BLaER1 (cell line): ENCODE data around the gene DEPDC5.
"Not testable (repeated sequence)": the region's sequence is repeated elsewhere in the genome, so short reads cannot be mapped to it uniquely, and the experiment has no call there.

Source experiments
- H3K27ac ChIP-seq: shearing (Covaris generic); formaldehyde crosslinking; 2 replicates; pipeline ENCODE4 v1.8.1; 2022
- H3K27me3 ChIP-seq: shearing (Covaris generic); formaldehyde crosslinking; 2 replicates; pipeline ENCODE4 v1.8.1; 2022
- H3K36me3 ChIP-seq: shearing (Covaris generic); formaldehyde crosslinking; 2 replicates; pipeline ENCODE4 v1.8.1; 2022
- H3K4me1 ChIP-seq: shearing (Covaris generic); formaldehyde crosslinking; 2 replicates; pipeline ENCODE4 v1.8.1; 2022
- H3K4me2 ChIP-seq: shearing (Covaris generic); formaldehyde crosslinking; 2 replicates; pipeline ENCODE4 v1.8.1; 2022
- H3K4me3 ChIP-seq: shearing (Covaris generic); formaldehyde crosslinking; 2 replicates; pipeline ENCODE4 v1.8.1; 2022
- H3K9ac ChIP-seq: shearing (Covaris generic); formaldehyde crosslinking; 2 replicates; pipeline ENCODE4 v1.8.1; 2022
- H3K9me3 ChIP-seq: shearing (Covaris generic); formaldehyde crosslinking; 2 replicates; pipeline ENCODE4 v1.8.1; 2022
- H4K20me1 ChIP-seq: shearing (Covaris generic); formaldehyde crosslinking; 2 replicates; pipeline ENCODE4 v1.8.1; 2022
- Cebpa-rat ChIP-seq: shearing (Covaris generic); IDR thresholded peaks from 2 replicates; pipeline ENCODE4 v1.8.1; 2022

The DEPDC5 gene

DNA sequence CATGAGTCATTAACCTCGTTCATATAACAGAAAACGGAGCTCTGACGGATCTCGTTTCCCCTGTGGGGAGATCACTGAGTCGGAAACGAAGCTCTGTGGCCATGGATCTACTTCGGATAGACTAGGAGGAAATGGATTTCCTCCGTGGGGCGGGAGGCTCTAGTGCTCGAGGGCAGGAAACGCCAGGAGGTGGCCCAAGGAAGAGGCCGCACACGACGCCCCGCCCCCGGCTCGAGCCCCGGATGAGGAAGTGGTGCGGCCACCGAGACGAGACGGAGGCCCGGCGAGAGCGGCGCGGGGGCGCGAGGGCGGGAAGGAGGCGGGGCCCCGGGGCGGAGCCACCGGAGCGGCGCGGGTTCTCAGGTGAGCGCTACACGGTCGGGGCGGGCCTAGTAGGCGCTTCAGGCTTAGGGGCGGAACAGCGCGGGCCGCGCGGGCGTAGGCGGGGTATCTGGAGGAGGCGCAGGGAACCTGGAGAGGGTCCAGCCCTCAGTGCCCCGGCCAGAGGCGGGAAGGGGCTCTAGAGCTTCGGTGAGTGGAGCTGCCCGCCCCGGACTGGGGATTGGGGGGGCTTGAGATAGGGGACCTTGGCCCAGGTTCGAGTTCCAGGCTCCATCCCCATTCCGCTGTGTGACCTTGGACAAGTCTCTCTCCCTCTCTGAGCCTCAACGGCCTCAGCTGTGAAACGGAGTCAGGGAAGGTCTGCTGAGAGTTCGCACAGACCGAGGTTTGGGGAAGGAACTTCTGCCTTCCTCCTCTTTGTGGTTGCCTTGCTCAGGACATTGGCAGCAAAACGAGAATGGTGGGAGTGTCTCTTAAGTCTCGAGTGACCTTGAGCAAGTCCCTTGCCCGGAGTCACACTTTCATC is at the start of gene DEPDC5:
Gene DEPDC5 (plus strand): TSS at position 386 of the 868 bp plus-strand sequence. CDS start 903 bp downstream, outside the sequence.
- Histone ChIP-seq H4K20me1 (no peaks in the 10 kb centered on the region; the same call in 1 of the 2 replicates), H3K4me2 (peak within 1 kb of the TSS; percentile 95), H3K9me3 (no peaks in the 10 kb centered on the region), H3K4me1 (peaks cover 47% of the 10 kb centered on the region), H3K9ac (peak within 1 kb of the TSS; percentile 88), H3K27ac (peak within 1 kb of the TSS; percentile 95), H3K36me3 (peaks cover 27% of the 10 kb centered on the region), H3K27me3 (no peaks in the 10 kb centered on the region), H3K4me3 (peak within 1 kb of the TSS; percentile 83)
- no peak for TF ChIP-seq Cebpa-rat

DNA sequence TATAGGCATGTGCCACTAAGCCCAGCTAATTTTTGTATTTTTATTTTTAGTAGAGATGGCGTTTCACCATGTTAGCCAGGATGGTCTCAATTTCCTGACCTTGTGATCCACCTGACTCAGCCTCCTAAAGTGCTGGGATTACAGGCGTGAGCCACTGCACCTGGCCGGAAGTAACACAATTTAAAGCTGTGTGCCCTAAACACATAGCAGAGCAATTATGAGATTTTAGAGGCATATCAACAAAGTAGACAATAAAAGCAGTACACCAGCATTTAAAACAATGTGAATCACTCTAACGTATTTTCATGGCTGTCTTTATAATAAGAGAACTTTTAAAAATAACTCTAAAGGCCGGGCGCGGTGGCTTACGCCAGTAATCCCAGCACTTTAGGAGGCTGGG is 46.3 kb upstream of the DEPDC5 start:
- Histone ChIP-seq H3K27ac (no peak overlapping the region), H3K4me1 (no peaks in the 10 kb centered on the region), H3K9me3 (no peaks in the 10 kb centered on the region), H3K36me3 (peaks cover 98% of the 10 kb centered on the region), H3K9ac (no peak overlapping the region), H4K20me1 (peaks cover 42% of the 10 kb centered on the region), H3K4me2 (no peak overlapping the region), H3K4me3 (no peak overlapping the region), H3K27me3 (no peaks in the 10 kb centered on the region)
- TF ChIP-seq Cebpa-rat, result no peak

DNA sequence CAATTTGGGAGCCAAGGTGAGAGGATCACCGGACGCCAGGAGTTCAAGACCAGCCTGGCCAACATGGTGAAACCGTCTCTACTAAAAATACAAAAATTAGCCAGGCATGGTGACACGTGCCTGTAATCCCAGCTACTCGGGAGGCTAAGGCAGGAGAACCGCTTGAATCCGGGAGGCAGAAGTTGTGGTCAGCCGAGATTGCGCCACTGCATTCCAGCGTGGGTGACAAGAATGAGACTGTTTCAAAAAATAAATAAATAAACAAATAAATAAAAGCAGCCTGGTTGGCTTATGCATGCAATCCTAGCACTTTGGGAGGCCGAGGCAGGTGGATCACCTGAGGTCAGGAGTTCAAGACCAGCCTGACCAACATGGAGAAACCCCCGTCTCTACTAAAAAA is 42.6 kb upstream of the DEPDC5 start:
- not testable (repeated sequence) for H3K4me3 ChIP-seq, H3K9ac ChIP-seq, H3K4me2 ChIP-seq, H3K27me3 ChIP-seq, H3K9me3 ChIP-seq, H3K4me1 ChIP-seq, H3K27ac ChIP-seq
- Histone ChIP-seq H3K36me3 (peaks cover 99% of the 10 kb centered on the region), H4K20me1 (peaks cover 35% of the 10 kb centered on the region)

DNA sequence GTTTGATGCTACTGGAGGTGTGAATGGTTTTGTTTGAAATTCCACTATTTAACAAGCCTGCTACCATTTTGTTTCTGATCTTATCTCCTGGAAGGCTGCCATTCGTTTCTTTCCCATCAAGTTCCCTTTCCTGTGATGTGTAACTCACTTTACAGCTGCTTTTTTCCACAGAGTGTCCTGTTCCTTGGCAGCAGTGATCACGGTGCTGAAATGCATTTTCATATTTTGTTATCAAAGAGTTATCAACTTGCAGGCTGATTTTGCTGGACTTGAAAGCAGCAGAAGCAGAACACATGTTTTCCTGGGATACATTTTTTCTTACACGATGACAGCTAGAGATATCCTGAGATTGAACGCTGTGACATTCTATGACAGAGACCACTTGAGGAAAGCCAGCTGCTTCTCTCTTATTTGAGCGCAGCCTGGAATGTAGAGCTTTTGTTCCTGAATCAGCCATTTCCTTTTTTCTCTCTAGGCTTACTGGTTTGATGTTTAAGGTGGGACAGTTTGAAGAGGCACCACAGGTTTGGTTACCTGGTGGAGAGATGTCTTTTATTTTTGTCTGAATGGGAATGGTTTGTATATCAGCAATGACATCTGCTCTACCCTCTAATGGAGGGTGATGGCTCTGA is 38.6 kb upstream of the DEPDC5 start:
- no peak for TF ChIP-seq Cebpa-rat
- peaks cover 98% of the 10 kb centered on the region for H3K36me3 ChIP-seq
- no peaks in the 10 kb centered on the region for H3K9me3 ChIP-seq
- H4K20me1 ChIP-seq, result peaks cover 12% of the 10 kb centered on the region
- H3K4me2 ChIP-seq, result no peak overlapping the region
- no peak overlapping the region for H3K9ac ChIP-seq
- no peaks in the 10 kb centered on the region for H3K4me1 ChIP-seq
- no peak overlapping the region for H3K4me3 ChIP-seq
- H3K27me3 ChIP-seq, result no peaks in the 10 kb centered on the region
- H3K27ac ChIP-seq, result no peak overlapping the region

DNA sequence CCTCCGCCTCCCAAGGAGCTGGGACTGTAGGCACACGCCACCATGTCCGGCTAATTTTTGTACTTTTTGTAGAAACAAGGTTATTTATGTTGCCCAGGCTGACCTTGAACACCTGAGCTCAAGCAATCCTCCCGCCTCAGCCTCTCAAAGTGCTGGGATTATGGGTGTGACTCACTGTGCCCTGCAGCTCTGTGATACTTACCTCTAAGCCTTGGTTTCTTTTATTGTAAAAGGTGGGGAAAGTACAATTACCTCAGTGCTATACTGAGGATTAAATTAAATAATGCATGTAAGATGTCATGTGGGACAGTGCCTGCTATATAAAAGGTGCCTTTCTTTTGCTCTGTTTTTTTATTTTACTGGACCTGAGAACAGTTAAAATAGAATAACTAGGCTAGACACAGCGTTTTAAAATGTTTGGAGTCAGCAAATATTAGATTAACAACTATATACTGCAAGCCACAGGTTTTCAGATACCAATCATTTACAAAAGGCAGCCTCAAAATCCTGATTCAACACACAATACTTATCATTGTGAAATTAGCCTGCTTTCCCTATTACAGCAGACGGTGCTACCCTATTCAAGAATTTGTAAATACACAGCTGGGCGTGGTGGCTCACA is 33.9 kb upstream of the DEPDC5 start:
- Histone ChIP-seq H3K4me2 (no peak overlapping the region), H3K36me3 (peaks cover 98% of the 10 kb centered on the region), H3K4me1 (no peaks in the 10 kb centered on the region), H3K27ac (no peak overlapping the region), H4K20me1 (peaks cover 45% of the 10 kb centered on the region), H3K27me3 (no peaks in the 10 kb centered on the region), H3K4me3 (no peak overlapping the region), H3K9ac (no peak overlapping the region), H3K9me3 (no peaks in the 10 kb centered on the region)
- TF ChIP-seq Cebpa-rat, result no peak

DNA sequence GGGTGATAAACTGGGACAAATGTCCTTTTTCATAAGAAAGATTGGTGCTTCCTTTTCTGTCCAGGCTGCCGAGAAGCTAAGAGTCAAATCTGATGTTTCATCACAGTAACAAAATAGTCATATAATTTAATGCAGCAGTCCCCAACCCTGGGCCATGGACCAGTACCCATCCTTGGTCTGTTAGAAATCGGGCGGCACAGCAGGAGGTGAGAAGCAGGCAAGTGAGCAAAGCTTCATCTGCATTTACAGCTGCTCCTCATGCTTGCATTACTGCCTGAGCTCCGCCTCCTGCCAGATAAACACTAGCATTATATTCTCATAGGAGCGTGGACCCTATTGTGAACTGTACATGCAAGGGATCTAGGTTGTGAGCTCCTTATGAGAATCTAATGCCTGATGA is 30.1 kb upstream of the DEPDC5 start:
- Histone ChIP-seq H3K27me3 (no peaks in the 10 kb centered on the region), H3K4me1 (0 out of 2 replicates have a peak, but pooled peaks cover 5% of the 10 kb centered on the region), H3K4me3 (no peak overlapping the region), H3K4me2 (no peak overlapping the region), H4K20me1 (peaks cover 78% of the 10 kb centered on the region), H3K9ac (no peak overlapping the region), H3K27ac (no peak overlapping the region), H3K9me3 (no peaks in the 10 kb centered on the region), H3K36me3 (peaks cover 97% of the 10 kb centered on the region)
- TF ChIP-seq Cebpa-rat, result no peak

DNA sequence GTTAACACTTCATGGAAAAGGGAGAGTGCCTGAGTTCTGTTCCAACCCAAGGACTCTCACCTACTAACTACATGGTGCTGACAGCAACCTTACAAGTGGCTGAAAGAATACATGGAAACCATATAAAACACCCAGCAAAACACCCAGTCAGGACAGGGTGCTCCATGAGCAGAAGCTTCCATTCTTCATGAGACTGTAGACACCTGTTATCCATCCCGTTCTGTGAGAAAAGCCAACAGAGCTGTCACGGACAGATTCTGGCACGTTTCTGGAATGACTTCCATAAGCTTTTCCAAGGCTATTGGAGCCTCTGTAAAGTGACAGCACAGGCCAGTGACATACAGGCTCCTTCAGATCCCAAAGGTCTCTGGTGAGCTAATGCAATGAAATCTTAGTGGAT is 27.1 kb upstream of the DEPDC5 start:
- Histone ChIP-seq H3K36me3 (peaks cover 83% of the 10 kb centered on the region), H3K4me3 (no peak overlapping the region), H3K4me1 (0 out of 2 replicates have a peak, but pooled peaks cover 5% of the 10 kb centered on the region), H3K27me3 (no peaks in the 10 kb centered on the region), H3K9me3 (no peaks in the 10 kb centered on the region), H3K9ac (no peak overlapping the region), H3K4me2 (no peak overlapping the region), H4K20me1 (peaks cover 86% of the 10 kb centered on the region), H3K27ac (no peak overlapping the region)
- no peak for TF ChIP-seq Cebpa-rat

DNA sequence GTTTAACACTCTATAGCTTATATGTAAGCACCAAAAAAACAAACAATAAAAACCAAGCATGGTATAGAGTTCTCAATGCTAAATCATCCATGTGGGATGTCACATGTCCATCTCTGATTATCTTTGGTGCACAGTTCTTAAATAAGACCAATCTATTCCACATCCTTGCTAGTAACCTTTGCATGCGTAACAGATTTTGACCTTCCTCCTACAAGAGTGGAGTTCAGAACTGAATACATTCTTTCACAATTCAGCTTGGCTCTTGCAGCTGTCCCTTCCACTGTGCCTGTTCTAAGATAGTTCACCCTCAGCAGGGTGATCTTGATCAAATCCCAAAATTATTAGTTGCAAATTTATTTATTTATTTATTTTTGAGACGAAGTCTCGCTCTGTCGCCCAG is 25.0 kb upstream of the DEPDC5 start:
- Histone ChIP-seq H3K27me3 (no peaks in the 10 kb centered on the region), H4K20me1 (peaks cover 86% of the 10 kb centered on the region), H3K4me1 (0 out of 2 replicates have a peak, but pooled peaks cover 5% of the 10 kb centered on the region), H3K4me2 (no peak overlapping the region), H3K4me3 (no peak overlapping the region), H3K27ac (no peak overlapping the region), H3K9ac (no peak overlapping the region), H3K9me3 (no peaks in the 10 kb centered on the region), H3K36me3 (peaks cover 75% of the 10 kb centered on the region)
- no peak for TF ChIP-seq Cebpa-rat

DNA sequence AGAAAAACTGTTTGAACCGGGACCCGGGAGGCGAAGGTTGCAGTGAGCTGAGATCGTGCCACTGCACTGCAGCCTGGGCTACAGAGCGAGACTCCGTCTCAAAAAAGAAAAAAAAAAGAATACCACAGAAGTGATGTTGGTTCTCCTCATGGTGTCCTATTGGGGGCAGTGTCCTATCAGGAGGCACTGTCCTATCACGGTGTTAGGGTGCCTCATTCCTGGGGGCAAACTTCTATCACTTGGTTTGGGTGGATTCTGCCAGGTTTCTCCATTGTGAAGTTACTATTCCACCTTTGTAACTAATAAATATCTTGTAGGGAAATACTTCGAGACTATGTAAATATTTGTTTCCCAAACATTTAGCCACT is 23.5 kb upstream of the DEPDC5 start:
- Histone ChIP-seq H3K4me2 (no peak overlapping the region), H4K20me1 (peaks cover 87% of the 10 kb centered on the region), H3K9me3 (no peaks in the 10 kb centered on the region), H3K27ac (no peak overlapping the region), H3K36me3 (peaks cover 75% of the 10 kb centered on the region), H3K9ac (no peak overlapping the region), H3K4me3 (no peak overlapping the region), H3K4me1 (0 out of 2 replicates have a peak, but pooled peaks cover 5% of the 10 kb centered on the region), H3K27me3 (no peaks in the 10 kb centered on the region)
- no peak for TF ChIP-seq Cebpa-rat
